Fibroblast of mammary gland (primary cell): ENCODE data around the gene SHB.

Experiments used
- DNase-seq: peaks from one replicate; pipeline ENCODE4 v3.0.0-alpha.2; 2010; ENCODE audit warnings: low read depth
- H3K4me3 ChIP-seq: 2 replicates; pipeline ENCODE4 v1.5.1; 2011; ENCODE audit warnings: low read depth, mild to moderate bottlenecking, low read length, moderate library complexity; ENCODE audit not compliant: control insufficient read depth
- TF ChIP-seq, protein P1 (sequence below): conservative IDR thresholded peaks from 2 replicates; pipeline ENCODE4 v1.5.1; 2011; ENCODE audit warnings: low read depth, low read length, inconsistent platforms; ENCODE audit not compliant: control insufficient read depth, insufficient read depth

The SHB gene

DNA sequence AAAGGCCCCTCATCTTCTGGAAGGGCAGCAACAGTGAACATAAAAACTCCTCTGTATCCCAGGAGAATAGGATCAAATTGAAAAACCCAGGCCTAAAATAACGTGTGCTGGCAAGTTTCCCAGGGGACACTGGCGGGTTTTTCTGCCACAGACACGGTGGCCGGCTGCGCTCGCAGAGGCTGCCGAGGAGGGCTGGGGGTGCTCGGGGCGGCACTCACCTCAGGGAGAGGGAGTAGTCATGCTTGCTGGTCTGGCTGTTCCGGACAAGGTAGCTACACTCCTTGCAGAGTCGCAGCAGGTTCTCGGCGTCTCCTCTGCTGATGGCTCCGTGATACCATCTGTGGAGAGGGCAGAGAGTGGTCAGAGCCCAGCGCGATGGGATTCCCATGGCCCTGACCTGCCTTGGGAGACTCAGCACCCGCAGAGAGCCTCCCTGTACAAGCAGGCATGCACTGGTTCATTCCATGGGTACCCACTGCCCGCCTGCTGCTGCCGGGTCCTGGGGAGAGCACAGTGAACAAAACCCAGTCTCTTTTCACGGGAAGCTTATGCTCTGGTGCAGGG is 120.5 kb downstream of the SHB start:
- H3K4me3 ChIP-seq = no peak overlapping the region
- TF ChIP-seq, protein P1, sequence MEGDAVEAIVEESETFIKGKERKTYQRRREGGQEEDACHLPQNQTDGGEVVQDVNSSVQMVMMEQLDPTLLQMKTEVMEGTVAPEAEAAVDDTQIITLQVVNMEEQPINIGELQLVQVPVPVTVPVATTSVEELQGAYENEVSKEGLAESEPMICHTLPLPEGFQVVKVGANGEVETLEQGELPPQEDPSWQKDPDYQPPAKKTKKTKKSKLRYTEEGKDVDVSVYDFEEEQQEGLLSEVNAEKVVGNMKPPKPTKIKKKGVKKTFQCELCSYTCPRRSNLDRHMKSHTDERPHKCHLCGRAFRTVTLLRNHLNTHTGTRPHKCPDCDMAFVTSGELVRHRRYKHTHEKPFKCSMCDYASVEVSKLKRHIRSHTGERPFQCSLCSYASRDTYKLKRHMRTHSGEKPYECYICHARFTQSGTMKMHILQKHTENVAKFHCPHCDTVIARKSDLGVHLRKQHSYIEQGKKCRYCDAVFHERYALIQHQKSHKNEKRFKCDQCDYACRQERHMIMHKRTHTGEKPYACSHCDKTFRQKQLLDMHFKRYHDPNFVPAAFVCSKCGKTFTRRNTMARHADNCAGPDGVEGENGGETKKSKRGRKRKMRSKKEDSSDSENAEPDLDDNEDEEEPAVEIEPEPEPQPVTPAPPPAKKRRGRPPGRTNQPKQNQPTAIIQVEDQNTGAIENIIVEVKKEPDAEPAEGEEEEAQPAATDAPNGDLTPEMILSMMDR = no peak
- no peak for DNase-seq

DNA sequence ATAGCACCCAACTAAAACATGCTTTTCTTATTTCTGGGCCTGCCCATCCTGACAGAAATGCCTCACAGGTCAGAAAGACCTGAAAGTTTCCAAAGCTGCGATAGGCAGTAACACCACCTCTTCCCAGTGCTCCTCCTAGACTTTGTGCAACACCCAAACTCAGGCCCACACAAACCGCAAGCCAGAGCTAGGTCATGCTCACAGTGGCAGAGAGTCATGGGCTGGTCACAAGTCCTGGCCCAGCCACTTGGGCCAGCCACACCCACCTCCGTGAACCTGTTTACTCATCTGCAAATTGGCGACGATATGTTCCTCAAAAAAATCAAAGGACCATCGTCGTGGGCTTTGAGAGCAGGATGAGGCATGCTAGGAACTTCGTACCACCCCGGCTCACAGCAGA is 121.0 kb downstream of the SHB start:
- peak; percentile 76 for DNase-seq
- TF ChIP-seq, protein P1 = no peak
- H3K4me3 ChIP-seq = no peak overlapping the region

DNA sequence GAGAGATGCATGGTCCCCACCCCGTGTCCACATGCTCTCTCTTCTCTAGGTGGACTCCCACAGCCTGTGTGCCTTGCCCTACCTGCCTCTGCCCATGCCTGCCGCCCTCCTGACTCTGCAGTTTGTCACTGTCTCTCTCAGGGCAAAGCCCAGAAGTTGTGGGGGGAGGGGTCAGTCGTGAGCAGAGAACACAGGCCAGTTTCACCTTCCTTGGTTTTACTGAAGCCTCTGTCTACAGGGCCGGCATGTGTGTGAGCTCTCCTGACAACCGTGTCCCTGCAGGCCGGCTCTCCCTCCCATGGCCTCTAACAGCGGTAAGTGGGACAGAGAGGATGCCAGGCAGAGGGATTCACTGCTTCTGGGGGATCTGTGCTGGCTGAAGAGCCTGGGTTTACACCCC is 121.6 kb downstream of the SHB start:
- no peak for DNase-seq
- no peak overlapping the region for H3K4me3 ChIP-seq
- TF ChIP-seq, protein P1 = no peak

DNA sequence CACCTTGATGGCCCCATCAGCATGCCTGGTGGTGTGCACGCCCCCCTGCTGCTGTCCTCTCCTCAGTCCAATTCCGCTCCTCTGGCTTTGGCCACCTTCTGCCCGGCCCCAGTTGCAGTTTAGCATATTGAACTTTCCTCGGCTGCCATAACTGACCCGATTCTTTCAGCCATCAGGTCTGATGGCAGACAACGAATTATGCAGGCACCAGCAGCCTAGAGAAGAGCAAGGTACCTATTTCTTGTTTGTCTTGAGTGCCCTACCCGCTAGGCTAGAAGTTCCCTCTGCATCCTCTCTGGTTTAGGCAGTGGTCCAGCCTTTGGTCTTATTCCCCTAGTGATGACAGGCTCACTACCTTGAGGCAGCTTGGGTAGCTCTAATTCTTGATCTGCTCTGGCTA is 122.1 kb downstream of the SHB start:
- H3K4me3 ChIP-seq = no peak overlapping the region
- TF ChIP-seq, protein P1 = no peak
- DNase-seq = no peak

DNA sequence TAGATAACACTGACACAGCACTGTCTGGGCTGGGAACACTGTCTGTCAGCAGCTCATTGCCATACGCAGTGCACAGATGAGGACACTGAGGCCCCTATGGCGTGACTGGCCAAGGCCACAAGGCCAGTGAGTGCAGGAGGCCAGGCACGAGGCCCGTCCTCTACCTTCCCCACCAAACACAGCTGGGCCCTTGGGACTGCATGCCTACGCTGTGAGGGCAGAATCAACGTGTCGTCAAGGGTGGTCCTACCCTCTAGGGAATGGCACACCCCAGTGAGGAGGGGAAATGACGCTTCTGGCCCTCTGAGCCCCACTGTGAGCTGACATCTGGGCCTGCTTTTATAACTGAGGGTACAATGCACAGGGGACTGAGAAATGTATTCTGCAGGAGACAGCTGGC is 123.0 kb downstream of the SHB start:
- TF ChIP-seq, protein P1 = no peak
- no peak overlapping the region for H3K4me3 ChIP-seq
- no peak for DNase-seq

DNA sequence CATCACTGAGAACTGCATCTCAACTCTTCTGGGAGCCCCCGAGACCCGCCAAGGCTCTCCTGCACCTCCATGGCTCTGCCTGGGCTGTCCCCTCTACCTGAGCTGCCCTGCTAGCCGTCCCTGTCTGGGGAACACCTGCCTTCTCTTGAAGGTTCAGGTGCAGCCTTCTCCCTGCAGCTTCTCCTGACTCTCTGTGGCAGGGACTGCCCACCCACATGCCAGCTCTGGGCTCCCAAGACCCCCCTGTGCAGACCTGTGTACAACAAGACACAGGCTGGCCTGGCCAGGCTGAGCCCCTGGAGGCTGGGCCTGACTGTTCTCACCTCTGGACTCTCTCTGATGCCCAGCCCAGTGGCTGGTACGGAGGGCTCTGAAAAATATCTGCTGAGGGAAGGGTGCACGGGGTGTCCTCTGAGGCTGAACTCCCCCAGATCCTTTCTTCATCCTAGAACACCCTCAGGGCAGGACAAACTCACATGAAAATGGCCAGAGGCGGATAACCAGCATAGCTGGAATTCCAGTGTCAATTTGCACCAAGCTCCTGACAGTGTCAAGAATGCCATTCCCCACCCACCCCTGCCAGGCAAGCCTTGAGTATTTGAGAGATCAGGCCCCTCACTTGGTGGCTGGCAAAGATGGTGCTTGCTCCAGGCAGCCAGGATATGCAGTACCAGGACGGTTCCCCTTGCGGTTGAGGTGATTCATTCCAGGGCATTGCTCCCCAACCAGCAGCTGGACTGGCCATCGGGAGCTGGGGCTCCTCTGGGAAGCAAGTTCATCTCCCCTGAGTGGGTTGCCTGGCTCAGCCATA is 124.2 kb downstream of the SHB start:
- peak; percentile 15 for DNase-seq
- no peak overlapping the region for H3K4me3 ChIP-seq
- TF ChIP-seq, protein P1 = no peak

DNA sequence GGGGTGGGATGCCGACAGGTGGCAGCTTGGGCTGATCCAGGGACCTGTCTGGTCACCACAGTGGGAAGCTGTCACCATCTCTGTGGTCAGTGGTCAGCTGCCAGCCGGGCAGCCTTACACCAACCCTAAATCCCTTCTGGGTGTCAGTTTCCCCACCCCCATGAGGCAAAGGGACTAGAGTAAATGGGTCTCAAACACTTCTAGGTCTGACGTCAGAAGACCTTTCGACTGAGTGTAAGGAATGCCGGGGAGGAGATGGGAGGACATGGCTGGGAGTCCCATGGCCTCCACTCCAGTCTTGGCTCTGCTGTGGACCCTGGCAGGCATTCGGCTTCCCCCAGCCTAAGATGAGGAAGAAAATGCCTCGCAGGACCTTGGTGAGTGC is 124.8 kb downstream of the SHB start:
- DNase-seq = peak; percentile 17
- H3K4me3 ChIP-seq = no peak overlapping the region
- TF ChIP-seq, protein P1 = no peak
